CD8-positive, alpha-beta memory T cell (primary cell): ENCODE measurements around the gene TELO2. TPM values are rescaled to one million over a fixed set of nuclear protein-coding genes. Genes with fewer than 3 reads are reported as not detected.

Source experiments
- CTCF ChIA-PET: fragments of 350-600 bp; sonication (Branson Sonifier 250); formaldehyde crosslinking; loops from one replicate; lab custom pipeline; 2021; ENCODE audit warnings: antibody characterized with exemption; lab: Charles Lee
- POLR2A ChIA-PET: fragments of 350-600 bp; sonication (Branson Sonifier 250); formaldehyde crosslinking; loops from one replicate; lab custom pipeline; 2021; ENCODE audit warnings: antibody characterized with exemption; lab: Charles Lee
- DNase-seq, 5 donors: peaks; one replicate each; pipeline versions ENCODE4 v3.0.0 to v3.0.0-alpha.2; 2020 to 2022; ENCODE audit warnings: mixed read lengths in 1 of 5
- H3K27ac ChIP-seq: one replicate; pipeline ENCODE4 v1.7.0; 2013; ENCODE audit warnings: low read depth, mild to moderate bottlenecking, low read length, moderate library complexity
- H3K27me3 ChIP-seq: 2 replicates; pipeline ENCODE4 v1.7.0; 2013; ENCODE audit warnings: low read length, mild to moderate bottlenecking; ENCODE audit not compliant: insufficient read depth, poor library complexity, severe bottlenecking
- H3K36me3 ChIP-seq: 2 replicates; pipeline ENCODE4 v1.7.0; 2013; ENCODE audit warnings: mild to moderate bottlenecking, low read length, moderate library complexity; ENCODE audit not compliant: insufficient read depth
- H3K4me1 ChIP-seq: 2 replicates; pipeline ENCODE4 v1.7.0; 2013; ENCODE audit warnings: mild to moderate bottlenecking, low read length, moderate library complexity; ENCODE audit not compliant: insufficient read depth
- H3K4me3 ChIP-seq: 2 replicates; pipeline ENCODE4 v1.7.0; 2013; ENCODE audit warnings: mild to moderate bottlenecking, low read length
- H3K9me3 ChIP-seq: 2 replicates; pipeline ENCODE4 v1.7.0; 2013; ENCODE audit warnings: mild to moderate bottlenecking, low read length
- H3K27ac Mint-ChIP-seq, 8 donors: one replicate each; pipeline ENCODE4 v1.8.0; 2020 to 2021; ENCODE audit warnings: mixed read lengths in 8 of 8, mild to moderate bottlenecking in 6 of 8, inconsistent platforms in 3 of 8, moderate library complexity in 3 of 8
- H3K27me3 Mint-ChIP-seq, 2 donors: one replicate each; pipeline ENCODE4 v1.8.0; 2020 to 2021; ENCODE audit warnings: mixed read lengths in 2 of 2, mild to moderate bottlenecking in 1 of 2, moderate library complexity in 1 of 2
- H3K36me3 Mint-ChIP-seq, 3 donors: one replicate each; pipeline ENCODE4 v1.8.0; 2020 to 2021; ENCODE audit warnings: mixed read lengths in 3 of 3, inconsistent platforms in 1 of 3, mild to moderate bottlenecking in 1 of 3
- H3K4me1 Mint-ChIP-seq, 3 donors: one replicate each; pipeline ENCODE4 v1.8.0; 2020 to 2021; ENCODE audit warnings: mixed read lengths in 3 of 3, inconsistent platforms in 1 of 3, mild to moderate bottlenecking in 1 of 3
- H3K4me3 Mint-ChIP-seq, 7 donors: one replicate each; pipeline ENCODE4 v1.8.0; 2020 to 2021; ENCODE audit warnings: mixed read lengths in 7 of 7, mild to moderate bottlenecking in 6 of 7, moderate library complexity in 4 of 7, inconsistent platforms in 2 of 7
- H3K9me3 Mint-ChIP-seq, 5 donors: one replicate each; pipeline ENCODE4 v1.8.0; 2020 to 2022; ENCODE audit warnings: mixed read lengths in 5 of 5, mild to moderate bottlenecking in 3 of 5, moderate library complexity in 2 of 5, inconsistent platforms in 1 of 5
- polyA plus RNA-seq: library from polyadenylated mRNA; unstranded; fragments of 300-500 nt; fragmentation: Illumina TruSeq; gene quantifications from one replicate; pipeline ENCODE4 v1.2.3, GENCODE V29; 2021
- total RNA-seq, 2 experiments: library from RNA; stranded (reverse); gene quantifications; one replicate each; pipeline ENCODE4 v1.2.3, GENCODE V29; 2021

TELO2 gene
- total and polyA plus RNA-seq, 3 experiments from 2014 or later = 14.0 to 84.9 (median 84.7) TPM

- Histone ChIP-seq H3K27me3 (no peaks in the 10 kb centered on the region), H3K4me1 (no peaks in the 10 kb centered on the region), H3K4me3 (no peak overlapping the region), H3K9me3 (no peaks in the 10 kb centered on the region), H3K36me3 (no peaks in the 10 kb centered on the region), H3K27ac (no peak overlapping the region)
- ChIA-PET CTCF (no interaction called here), POLR2A (no interaction called here)
- Mint-ChIP-seq H3K27me3 (no peaks in the 10 kb centered on the region), H3K27ac (no peak overlapping the region), H3K4me3 (no peak overlapping the region), H3K36me3 (peaks cover 0 to 59% (median 3%) of the 10 kb centered on the region in 3 donors), H3K9me3 (no peaks in the 10 kb centered on the region), H3K4me1 (peaks cover 0 to 4% (median 0%) of the 10 kb centered on the region in 3 donors)
- no peak for DNase-seq
These were observed 32.5 kb upstream of the TELO2 start for GRCh38 chr16:1460602-1461138.

GRCh38 chr16:1461146-1461545 lies 32.0 kb upstream of the TELO2 start:
- no peak overlapping the region for H3K27ac ChIP-seq
- H3K9me3 Mint-ChIP-seq = no peaks in the 10 kb centered on the region

GRCh38 chr16:1464196-1464893 lies 28.8 kb upstream of the TELO2 start:
- H3K27ac ChIP-seq = no peak overlapping the region
- no peaks in the 10 kb centered on the region for H3K4me1 ChIP-seq
- Mint-ChIP-seq H3K27me3 (no peaks in the 10 kb centered on the region), H3K36me3 (peaks cover 0 to 40% (median 3%) of the 10 kb centered on the region in 3 donors), H3K4me3 (no peak overlapping the region), H3K9me3 (no peaks in the 10 kb centered on the region), H3K27ac (no peak overlapping the region), H3K4me1 (peaks cover 3 to 12% (median 5%) of the 10 kb centered on the region in 3 donors)
- H3K4me3 ChIP-seq = no peak overlapping the region
- no peaks in the 10 kb centered on the region for H3K27me3 ChIP-seq
- H3K9me3 ChIP-seq = no peaks in the 10 kb centered on the region
- no peak for DNase-seq
- no peaks in the 10 kb centered on the region for H3K36me3 ChIP-seq
- CTCF ChIA-PET = no interaction called here
- POLR2A ChIA-PET = no interaction called here

More at GRCh38 chr16:1461146-1461545, 32.0 kb upstream of the TELO2 start:
- Histone ChIP-seq H3K27me3 (no peaks in the 10 kb centered on the region), H3K4me1 (no peaks in the 10 kb centered on the region), H3K9me3 (no peaks in the 10 kb centered on the region), H3K36me3 (no peaks in the 10 kb centered on the region), H3K4me3 (no peak overlapping the region)
- ChIA-PET CTCF (no interaction called here), POLR2A (no interaction called here)
- DNase-seq = no peak
- peaks cover 0 to 4% (median 0%) of the 10 kb centered on the region in 3 donors for H3K4me1 Mint-ChIP-seq
- H3K36me3 Mint-ChIP-seq = peaks cover 0 to 55% (median 3%) of the 10 kb centered on the region in 3 donors
- H3K27ac Mint-ChIP-seq = no peak overlapping the region
- no peak overlapping the region for H3K4me3 Mint-ChIP-seq
- no peaks in the 10 kb centered on the region for H3K27me3 Mint-ChIP-seq

GRCh38 chr16:1464894-1465566 lies 28.1 kb upstream of the TELO2 start:
- Histone ChIP-seq H3K27me3 (no peaks in the 10 kb centered on the region), H3K36me3 (no peaks in the 10 kb centered on the region), H3K4me3 (no peak overlapping the region), H3K9me3 (no peaks in the 10 kb centered on the region), H3K27ac (no peak overlapping the region), H3K4me1 (no peaks in the 10 kb centered on the region)
- Mint-ChIP-seq H3K9me3 (no peaks in the 10 kb centered on the region), H3K4me1 (peaks cover 7 to 17% (median 10%) of the 10 kb centered on the region in 3 donors), H3K27me3 (no peaks in the 10 kb centered on the region), H3K36me3 (peaks cover 0 to 38% (median 3%) of the 10 kb centered on the region in 3 donors), H3K27ac (no peak overlapping the region), H3K4me3 (no peak overlapping the region)
- no peak for DNase-seq
- CTCF ChIA-PET = no interaction called here
- POLR2A ChIA-PET = no interaction called here

GRCh38 chr16:1465567-1465915 lies 27.6 kb upstream of the TELO2 start:
- ChIA-PET POLR2A (no interaction called here), CTCF (no interaction called here)
- H3K27me3 ChIP-seq = no peaks in the 10 kb centered on the region
- H3K27ac Mint-ChIP-seq = no peak overlapping the region
- no peak overlapping the region for H3K4me3 ChIP-seq
- H3K36me3 Mint-ChIP-seq = peaks cover 0 to 33% (median 3%) of the 10 kb centered on the region in 3 donors
- H3K4me1 ChIP-seq = no peaks in the 10 kb centered on the region
- no peak overlapping the region for H3K4me3 Mint-ChIP-seq
- H3K27me3 Mint-ChIP-seq = no peaks in the 10 kb centered on the region
- DNase-seq = no peak
- peaks cover 10 to 21% (median 11%) of the 10 kb centered on the region in 3 donors for H3K4me1 Mint-ChIP-seq
- H3K27ac ChIP-seq = no peak overlapping the region
- no peaks in the 10 kb centered on the region for H3K36me3 ChIP-seq
- H3K9me3 Mint-ChIP-seq = no peaks in the 10 kb centered on the region
- H3K9me3 ChIP-seq = no peaks in the 10 kb centered on the region

GRCh38 chr16:1466054-1466453 lies 27.1 kb upstream of the TELO2 start:
- no peak overlapping the region for H3K4me3 ChIP-seq
- no peaks in the 10 kb centered on the region for H3K27me3 ChIP-seq
- H3K36me3 Mint-ChIP-seq = peaks cover 0 to 29% (median 3%) of the 10 kb centered on the region in 3 donors
- H3K27ac ChIP-seq = no peak overlapping the region
- H3K4me3 Mint-ChIP-seq = no peak overlapping the region
- no peaks in the 10 kb centered on the region for H3K36me3 ChIP-seq
- no peaks in the 10 kb centered on the region for H3K9me3 Mint-ChIP-seq
- POLR2A ChIA-PET = no interaction called here
- H3K4me1 ChIP-seq = no peaks in the 10 kb centered on the region
- H3K27ac Mint-ChIP-seq = peak overlapping the region in 1 of 8 donors; percentile 79
- CTCF ChIA-PET = no interaction called here
- H3K27me3 Mint-ChIP-seq = no peaks in the 10 kb centered on the region
- peaks cover 10 to 26% (median 16%) of the 10 kb centered on the region in 3 donors for H3K4me1 Mint-ChIP-seq
- no peaks in the 10 kb centered on the region for H3K9me3 ChIP-seq
- DNase-seq = no peak

- H3K4me1 Mint-ChIP-seq = peaks cover 18 to 33% (median 22%) of the 10 kb centered on the region in 3 donors
- H3K36me3 Mint-ChIP-seq = peaks cover 0 to 24% (median 2%) of the 10 kb centered on the region in 3 donors
- Histone ChIP-seq H3K27ac (no peak overlapping the region), H3K9me3 (no peaks in the 10 kb centered on the region), H3K27me3 (no peaks in the 10 kb centered on the region), H3K4me1 (no peaks in the 10 kb centered on the region), H3K36me3 (no peaks in the 10 kb centered on the region), H3K4me3 (no peak overlapping the region)
- no peaks in the 10 kb centered on the region for H3K27me3 Mint-ChIP-seq
- ChIA-PET POLR2A (no interaction called here), CTCF (no interaction called here)
- no peak overlapping the region for H3K4me3 Mint-ChIP-seq
- no peak for DNase-seq
- H3K27ac Mint-ChIP-seq = peak overlapping the region in 2 of 8 donors; percentile 11 to 94
- H3K9me3 Mint-ChIP-seq = no peaks in the 10 kb centered on the region
These were observed 26.1 kb upstream of the TELO2 start for GRCh38 chr16:1466968-1467521.

GRCh38 chr16:1468426-1468810 lies 24.7 kb upstream of the TELO2 start:
- no peaks in the 10 kb centered on the region for H3K27me3 ChIP-seq
- H3K4me3 ChIP-seq = no peak overlapping the region
- Mint-ChIP-seq H3K4me1 (peaks cover 23 to 42% (median 28%) of the 10 kb centered on the region in 3 donors), H3K9me3 (no peaks in the 10 kb centered on the region), H3K36me3 (peaks cover 0 to 16% (median 2%) of the 10 kb centered on the region in 3 donors), H3K4me3 (no peak overlapping the region), H3K27ac (peak overlapping the region in 1 of 8 donors; percentile 6), H3K27me3 (no peaks in the 10 kb centered on the region)
- H3K36me3 ChIP-seq = no peaks in the 10 kb centered on the region
- no peak for DNase-seq
- CTCF ChIA-PET = no interaction called here
- no peak overlapping the region for H3K27ac ChIP-seq
- H3K4me1 ChIP-seq = peaks cover 6% of the 10 kb centered on the region
- POLR2A ChIA-PET = no interaction called here
- no peaks in the 10 kb centered on the region for H3K9me3 ChIP-seq
